Gastrocnemius medialis (tissue), 4 donors: ENCODE data around the gene CXCL13. TPM values are rescaled to one million over a fixed set of nuclear protein-coding genes. Genes with fewer than 3 reads are reported as not detected.
"Not testable (repeated sequence)": the region's sequence is repeated elsewhere in the genome, so short reads cannot be mapped to it uniquely, and the experiment has no call there.

ENCODE experiments used
- ATAC-seq, 2 donors: fragments of 150-250 bp; one replicate each; pipeline ENCODE4 v1.9.1; 2016
- DNase-seq, 2 donors: peaks; one replicate each; pipeline ENCODE4 v3.0.0-alpha.2; 2019
- H3K27ac ChIP-seq, 4 donors: fragments of 200-600 bp; sonication (generic); 1 replicate in 1 of 4; 2 replicates in 3 of 4; pipeline ENCODE4 v1.5.1; 2016 to 2018; ENCODE audit warnings: mild to moderate bottlenecking in 2 of 4, moderate library complexity in 1 of 4
- H3K27me3 ChIP-seq, 3 donors: fragments of 200-600 bp; sonication (generic) in 2 of 3; 1 replicate in 1 of 3; 2 replicates in 2 of 3; pipeline versions ENCODE4 v1.5.1 to v1.6.0; 2016 to 2019; ENCODE audit warnings: mild to moderate bottlenecking in 1 of 3, moderate library complexity in 1 of 3
- H3K36me3 ChIP-seq, 2 donors: fragments of 200-600 bp; sonication (generic) in 1 of 2; one replicate each; pipeline ENCODE4 v1.5.1; 2017 to 2018
- H3K4me1 ChIP-seq, 2 donors: fragments of 200-600 bp; sonication (generic) in 1 of 2; one replicate each; pipeline ENCODE4 v1.5.1; 2016 to 2017; ENCODE audit warnings: mild to moderate bottlenecking in 2 of 2
- H3K4me3 ChIP-seq, 4 donors: fragments of 200-600 bp; sonication (generic) in 3 of 4; 1 replicate in 1 of 4; 2 replicates in 3 of 4; pipeline ENCODE4 v1.5.1; 2016 to 2019; ENCODE audit warnings: mild to moderate bottlenecking in 2 of 4
- H3K9me3 ChIP-seq, 3 donors: fragments of 200-600 bp; sonication (generic) in 2 of 3; 1 replicate in 1 of 3; 2 replicates in 2 of 3; pipeline ENCODE4 v1.5.1; 2016 to 2019
- CTCF ChIP-seq, 5 experiments: fragments of 450-650 bp in 3 of 5; fragments of 200-600 bp in 2 of 5; sonication (generic) in 2 of 5; IDR thresholded peaks in 4 of 5; conservative IDR thresholded peaks in 1 of 5; 1 replicate in 4 of 5; 2 replicates in 1 of 5; pipeline ENCODE4 v1.5.1; 2016 to 2019; ENCODE audit warnings: antibody characterized with exemption in 5 of 5, mild to moderate bottlenecking in 3 of 5, moderate library complexity in 3 of 5
- POLR2A ChIP-seq, 2 donors: fragments of 450-650 bp; IDR thresholded peaks; one replicate each; pipeline ENCODE4 v1.6.1; 2017; ENCODE audit warnings: antibody characterized with exemption in 2 of 2, mild to moderate bottlenecking in 2 of 2, moderate library complexity in 2 of 2
- in situ Hi-C, 4 donors: fragments of 200-750 bp; cut with MboI; loops; one replicate each; pipeline versions ENCODE4 v1.15.0 to v1.8.0; 2017; ENCODE audit warnings: low sequenced_read_pairs in 4 of 4
- intact Hi-C: fragments of 100-400 bp; cut with DNase I; formaldehyde crosslinking; loops from one replicate; pipeline ENCODE4 v1.15.1; 2023; ENCODE audit warnings: low total_unique reads
- total RNA-seq, 4 donors: library from RNA; depleted of rRNA; stranded (reverse); fragments of >200 nt; gene quantifications; one replicate each; pipeline versions ENCODE4 v1.1.0 to v1.2.3, GENCODE V29; 2016

CXCL13 gene
- total RNA-seq, 4 donors from 2014 or later = not detected

DNA sequence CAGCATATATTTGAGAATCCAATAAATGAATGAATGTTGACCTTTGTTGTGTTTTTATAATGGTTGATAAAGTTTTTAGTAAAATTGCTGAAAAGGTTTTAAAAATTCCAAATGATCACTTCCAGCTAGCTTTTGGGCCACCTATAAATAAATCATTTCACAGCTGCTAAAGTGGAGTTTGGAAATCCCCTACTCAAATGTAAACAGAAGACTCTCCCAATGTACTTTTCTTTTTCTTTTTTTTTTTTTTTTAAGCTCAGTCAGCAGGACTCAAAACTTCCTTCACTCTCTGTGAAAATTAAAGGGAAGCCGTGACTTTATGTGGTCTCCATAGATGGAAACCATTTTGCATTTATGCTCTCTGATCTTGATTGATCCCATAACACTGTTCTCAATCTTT lies 45.2 kb downstream of the CXCL13 start:
- intact Hi-C loops (no loop called here), in situ Hi-C loops (no loop called here)
- TF ChIP-seq CTCF (IDR thresholded peaks at IDR 0.05 in 4 of 5, conservative IDR thresholded peaks at IDR 0.05 in 1 of 5) (no peak), POLR2A (IDR thresholded peaks at IDR 0.05) (no peak)
- Histone ChIP-seq H3K4me3 (no peak overlapping the region), H3K27me3 (no peaks in the 10 kb centered on the region), H3K9me3 (peaks cover 0 to 6% (median 0%) of the 10 kb centered on the region in 3 donors), H3K27ac (no peak overlapping the region), H3K36me3 (no peaks in the 10 kb centered on the region), H3K4me1 (no peaks in the 10 kb centered on the region)
- no peak for ATAC-seq
- no peak for DNase-seq

DNA sequence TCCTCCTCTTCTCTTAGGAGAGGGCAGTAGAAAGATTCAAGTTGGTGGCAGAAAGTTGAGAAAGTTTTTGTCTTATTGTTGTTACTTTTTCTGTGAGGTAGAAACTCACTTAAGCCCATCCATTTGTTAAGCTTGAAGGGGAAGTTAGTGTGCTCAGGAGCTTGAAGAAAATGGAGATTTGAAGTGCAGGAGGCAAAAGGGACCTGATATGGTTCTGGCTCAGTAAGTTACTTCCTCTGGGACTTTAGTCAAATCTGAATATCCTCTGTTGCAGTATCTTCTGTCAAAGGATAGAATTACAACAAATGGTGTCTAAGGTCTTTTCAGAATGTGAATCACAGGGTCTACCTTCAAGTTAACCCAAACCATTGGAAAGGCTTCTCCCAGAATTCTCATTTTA lies 46.2 kb downstream of the CXCL13 start:
- in situ Hi-C loops = no loop called here
- no peaks in the 10 kb centered on the region for H3K36me3 ChIP-seq
- no peaks in the 10 kb centered on the region for H3K27me3 ChIP-seq
- ATAC-seq = no peak
- TF ChIP-seq CTCF (IDR thresholded peaks at IDR 0.05 in 4 of 5, conservative IDR thresholded peaks at IDR 0.05 in 1 of 5) (no peak), POLR2A (IDR thresholded peaks at IDR 0.05) (no peak)
- H3K4me1 ChIP-seq = no peaks in the 10 kb centered on the region
- intact Hi-C loops = no loop called here
- peaks cover 0 to 1% (median 0%) of the 10 kb centered on the region in 3 donors for H3K9me3 ChIP-seq
- H3K4me3 ChIP-seq = no peak overlapping the region
- no peak for DNase-seq
- no peak overlapping the region for H3K27ac ChIP-seq

GRCh38 chr4:77652237-77652897 lies 46.7 kb downstream of the CXCL13 start:
- Histone ChIP-seq H3K27me3 (no peaks in the 10 kb centered on the region), H3K4me1 (no peaks in the 10 kb centered on the region), H3K9me3 (no peaks in the 10 kb centered on the region), H3K27ac (no peak overlapping the region), H3K4me3 (no peak overlapping the region), H3K36me3 (no peaks in the 10 kb centered on the region)
- intact Hi-C loops (no loop called here), in situ Hi-C loops (no loop called here)
- no peak for TF ChIP-seq CTCF (IDR thresholded peaks at IDR 0.05 in 4 of 5, conservative IDR thresholded peaks at IDR 0.05 in 1 of 5)
- TF ChIP-seq POLR2A (IDR thresholded peaks at IDR 0.05) = no peak
- DNase-seq (no peak), ATAC-seq (no peak)

- in situ Hi-C loops = no loop called here
Observed at GRCh38 chr4:77653162-77653758, 47.6 kb downstream of the CXCL13 start.

DNA sequence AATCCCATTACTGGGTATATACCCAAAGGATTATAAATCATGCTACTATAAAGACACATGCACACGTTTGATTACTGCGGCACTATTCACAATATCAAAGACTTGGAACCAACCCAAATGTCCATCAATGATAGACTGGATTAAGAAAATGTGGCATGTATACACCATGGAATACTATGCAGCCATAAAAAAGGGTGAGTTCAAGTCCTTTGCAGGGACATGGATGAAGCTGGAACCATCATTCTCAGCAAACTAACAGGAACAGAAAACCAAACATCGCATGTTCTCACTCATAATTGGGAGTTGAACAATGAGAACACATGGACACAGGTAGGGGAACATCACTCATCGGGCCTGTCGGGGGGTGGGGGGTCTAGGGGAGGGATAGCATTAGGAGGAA lies 54.7 kb downstream of the CXCL13 start:
- H3K9me3 ChIP-seq, H3K36me3 ChIP-seq, in situ Hi-C loops, H3K27me3 ChIP-seq, DNase-seq, ATAC-seq, H3K27ac ChIP-seq, H3K4me1 ChIP-seq, H3K4me3 ChIP-seq, intact Hi-C loops: not testable (repeated sequence)

More at GRCh38 chr4:77653162-77653758, 47.6 kb downstream of the CXCL13 start:
- Histone ChIP-seq H3K4me3 (no peak overlapping the region), H3K36me3 (no peaks in the 10 kb centered on the region), H3K27ac (no peak overlapping the region), H3K9me3 (no peaks in the 10 kb centered on the region), H3K27me3 (no peaks in the 10 kb centered on the region), H3K4me1 (no peaks in the 10 kb centered on the region)
- intact Hi-C loops = no loop called here
- DNase-seq = no peak
- ATAC-seq = no peak
- TF ChIP-seq CTCF (IDR thresholded peaks at IDR 0.05 in 4 of 5, conservative IDR thresholded peaks at IDR 0.05 in 1 of 5) = no peak
- no peak for TF ChIP-seq POLR2A (IDR thresholded peaks at IDR 0.05)

Other genes starting within 250 kb of the CXCL13 start
- gene CNOT6L, start 213.5 kb downstream of the CXCL13 start, total RNA-seq = 10 to 100 TPM in 3 of 4 donors, 1 to 10 TPM in 1; 10.0 to 21.1 (median 13.1) TPM